Endothelial cell (in vitro differentiated cells): ENCODE results near the gene RPS6KA5. TPM values are rescaled to one million over a fixed set of nuclear protein-coding genes. Genes with fewer than 3 reads are reported as not detected.
"Not testable (repeated sequence)": the region's sequence is repeated elsewhere in the genome, so short reads cannot be mapped to it uniquely, and the experiment has no call there.

Experiments used
- DNase-seq: peaks from one replicate; pipeline ENCODE4 v3.0.0; 2021; ENCODE audit warnings: low spot score
- H3K27ac Mint-ChIP-seq: one replicate; pipeline ENCODE4 v1.8.0; 2021; ENCODE audit warnings: mixed read lengths, inconsistent platforms; ENCODE audit not compliant: unreplicated experiment
- H3K27me3 Mint-ChIP-seq: one replicate; pipeline ENCODE4 v1.8.0; 2021; ENCODE audit warnings: mild to moderate bottlenecking, moderate library complexity, mixed read lengths, inconsistent platforms; ENCODE audit not compliant: unreplicated experiment
- H3K36me3 Mint-ChIP-seq: one replicate; pipeline ENCODE4 v1.8.0; 2021; ENCODE audit warnings: mild to moderate bottlenecking, low read depth, mixed read lengths, inconsistent platforms; ENCODE audit not compliant: unreplicated experiment
- H3K4me1 Mint-ChIP-seq: one replicate; pipeline ENCODE4 v1.8.0; 2021; ENCODE audit warnings: mild to moderate bottlenecking, mixed read lengths, inconsistent platforms; ENCODE audit not compliant: unreplicated experiment
- H3K4me3 Mint-ChIP-seq: one replicate; pipeline ENCODE4 v1.8.0; 2021; ENCODE audit warnings: mild to moderate bottlenecking, mixed read lengths, inconsistent platforms; ENCODE audit not compliant: unreplicated experiment
- H3K9me3 Mint-ChIP-seq: one replicate; pipeline ENCODE4 v1.8.0; 2021; ENCODE audit warnings: mixed read lengths, inconsistent platforms; ENCODE audit not compliant: unreplicated experiment
- long read RNA-seq: library from polyadenylated mRNA; unstranded; transcript quantifications from one replicate; pipeline ENCODE4 v2.0.0, GENCODE V29; 2020; ENCODE audit not compliant: unreplicated experiment
- total RNA-seq: library from RNA; stranded (reverse); fragmentation: NEBNext Ultra II Directional; extraction: Animal tissue kit (Norgen Biotek cat#: 25700); gene quantifications from one replicate; pipeline ENCODE4 v1.2.1, GENCODE V29; 2021; ENCODE audit not compliant: unreplicated experiment
- TF ChIP-seq, protein P1 (sequence below): fragments of 200-600 bp; sonication (generic); IDR thresholded peaks from one replicate; pipeline ENCODE4 v1.5.0; 2021; ENCODE audit warnings: antibody characterized with exemption; ENCODE audit not compliant: unreplicated experiment

RPS6KA5 gene
- total RNA-seq, result 13.8 TPM
- long read RNA-seq, partial matches to known transcripts, result 0 of 1 reads
- long read RNA-seq, other reads (novel, unspliced or antisense), result 1 of 1 reads

DNA sequence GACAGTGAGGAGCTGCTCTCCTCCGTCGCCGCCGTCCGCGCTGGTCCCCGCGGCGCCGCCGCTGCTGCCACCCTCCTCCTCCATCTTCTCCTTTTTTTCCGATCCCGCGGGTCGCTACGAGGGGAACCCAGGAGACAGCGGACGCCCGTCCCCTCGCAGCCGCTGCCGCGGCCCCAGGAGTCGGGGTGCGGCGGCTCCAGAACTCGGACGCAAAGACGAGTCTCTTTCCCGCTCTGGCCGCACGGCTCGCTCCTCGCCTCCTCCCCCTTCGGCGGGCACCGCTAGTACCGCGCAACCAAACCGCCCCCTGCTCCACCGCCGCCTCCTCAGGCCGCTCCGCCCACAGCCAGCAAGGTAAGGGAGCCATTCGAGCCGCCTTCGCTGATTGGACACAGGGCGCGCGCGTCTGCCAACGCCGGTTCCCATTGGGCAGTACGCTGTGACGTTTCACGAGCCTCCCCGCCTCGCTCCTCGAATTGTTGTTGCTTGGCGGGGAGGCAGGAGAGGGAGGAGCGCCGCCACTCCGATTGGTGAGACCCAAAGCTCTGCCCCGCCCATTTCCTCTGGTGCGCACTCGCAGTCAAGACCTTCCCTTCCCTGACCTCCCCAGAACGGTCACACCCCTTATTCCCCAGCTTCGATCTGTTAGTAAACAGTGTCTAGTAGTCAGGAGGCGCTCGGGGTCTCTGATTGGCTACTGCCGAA is at the start of gene RPS6KA5:
TSS of gene RPS6KA5 (minus strand) at position 291 of the 705 bp plus-strand sequence. CDS start at position 84, 207 bp downstream.
- DNase-seq, result peak; percentile 99
- Mint-ChIP-seq H3K4me3 (peak within 1 kb of the TSS; percentile 80), H3K36me3 (no peaks in the 10 kb centered on the region)

DNA sequence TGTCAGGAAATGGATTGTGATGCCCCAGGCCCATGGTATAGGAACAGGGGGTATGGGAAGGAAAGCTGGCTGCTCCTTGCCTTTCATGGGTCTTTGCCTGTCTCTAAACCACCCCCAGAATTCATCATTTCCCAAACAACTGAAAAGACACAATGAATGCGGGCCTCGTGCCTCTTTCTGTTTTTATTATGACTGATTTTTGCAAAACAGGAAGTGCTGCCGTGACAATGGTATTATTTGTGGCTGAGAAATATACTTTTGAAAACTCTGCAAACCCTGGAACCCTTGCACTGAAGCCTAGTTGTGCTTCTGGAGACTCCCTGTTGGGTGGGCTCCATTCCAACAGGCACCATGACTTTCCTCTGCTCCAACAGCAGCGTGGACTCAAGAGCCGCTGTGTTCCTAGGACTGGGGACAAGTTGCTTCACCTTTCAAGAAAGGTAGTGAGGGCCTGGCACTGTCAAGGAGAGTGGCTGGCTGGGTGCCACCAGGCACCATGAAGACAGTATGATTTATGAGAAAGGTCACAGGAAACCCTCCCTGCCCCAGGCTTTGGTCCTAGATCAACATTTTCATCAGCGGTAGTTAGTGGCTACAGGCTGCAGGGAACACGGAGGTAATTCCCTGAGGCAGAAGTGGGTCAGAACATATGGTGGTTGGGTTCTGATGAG is 48.6 kb upstream of the RPS6KA5 start:
- Mint-ChIP-seq H3K27ac (peak overlapping the region; percentile 61), H3K4me1 (peaks cover 33% of the 10 kb centered on the region), H3K36me3 (no peaks in the 10 kb centered on the region), H3K9me3 (no peaks in the 10 kb centered on the region), H3K27me3 (peaks cover 5% of the 10 kb centered on the region), H3K4me3 (no peak overlapping the region)
- no peak for DNase-seq
- TF ChIP-seq, protein P1, sequence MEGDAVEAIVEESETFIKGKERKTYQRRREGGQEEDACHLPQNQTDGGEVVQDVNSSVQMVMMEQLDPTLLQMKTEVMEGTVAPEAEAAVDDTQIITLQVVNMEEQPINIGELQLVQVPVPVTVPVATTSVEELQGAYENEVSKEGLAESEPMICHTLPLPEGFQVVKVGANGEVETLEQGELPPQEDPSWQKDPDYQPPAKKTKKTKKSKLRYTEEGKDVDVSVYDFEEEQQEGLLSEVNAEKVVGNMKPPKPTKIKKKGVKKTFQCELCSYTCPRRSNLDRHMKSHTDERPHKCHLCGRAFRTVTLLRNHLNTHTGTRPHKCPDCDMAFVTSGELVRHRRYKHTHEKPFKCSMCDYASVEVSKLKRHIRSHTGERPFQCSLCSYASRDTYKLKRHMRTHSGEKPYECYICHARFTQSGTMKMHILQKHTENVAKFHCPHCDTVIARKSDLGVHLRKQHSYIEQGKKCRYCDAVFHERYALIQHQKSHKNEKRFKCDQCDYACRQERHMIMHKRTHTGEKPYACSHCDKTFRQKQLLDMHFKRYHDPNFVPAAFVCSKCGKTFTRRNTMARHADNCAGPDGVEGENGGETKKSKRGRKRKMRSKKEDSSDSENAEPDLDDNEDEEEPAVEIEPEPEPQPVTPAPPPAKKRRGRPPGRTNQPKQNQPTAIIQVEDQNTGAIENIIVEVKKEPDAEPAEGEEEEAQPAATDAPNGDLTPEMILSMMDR, result no peak

More for the DNA sequence above, at the start of gene RPS6KA5:
- TF ChIP-seq, protein P1, result peak; percentile 27
- Mint-ChIP-seq H3K27me3 (peaks cover 3% of the 10 kb centered on the region), H3K4me1 (peaks cover 5% of the 10 kb centered on the region), H3K27ac (no peak within 1 kb of the TSS), H3K9me3 (no peaks in the 10 kb centered on the region)

DNA sequence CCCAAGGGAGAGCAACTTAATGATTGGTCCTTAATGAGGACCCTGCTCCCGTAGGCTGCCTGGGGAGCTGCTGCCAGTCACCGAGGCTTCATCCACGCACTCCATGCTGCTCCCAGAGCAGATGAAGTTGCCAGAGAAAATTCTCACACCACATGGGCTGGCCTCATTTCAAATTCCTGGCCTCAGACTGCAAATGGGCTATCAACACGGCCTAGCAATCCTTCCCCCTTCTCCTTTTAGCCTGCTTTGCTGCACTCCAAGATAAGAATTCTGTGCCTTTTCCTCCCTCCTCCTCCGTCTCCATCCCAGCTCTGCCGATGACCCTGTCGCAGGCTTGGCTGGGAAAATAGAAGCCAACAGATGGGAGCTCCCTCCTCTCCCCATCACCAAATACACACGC is 42.7 kb upstream of the RPS6KA5 start:
- TF ChIP-seq, protein P1, result no peak
- Mint-ChIP-seq H3K36me3 (no peaks in the 10 kb centered on the region), H3K4me1 (peaks cover 6% of the 10 kb centered on the region), H3K4me3 (no peak overlapping the region), H3K9me3 (no peaks in the 10 kb centered on the region), H3K27ac (no peak overlapping the region), H3K27me3 (peaks cover 3% of the 10 kb centered on the region)
- no peak for DNase-seq

DNA sequence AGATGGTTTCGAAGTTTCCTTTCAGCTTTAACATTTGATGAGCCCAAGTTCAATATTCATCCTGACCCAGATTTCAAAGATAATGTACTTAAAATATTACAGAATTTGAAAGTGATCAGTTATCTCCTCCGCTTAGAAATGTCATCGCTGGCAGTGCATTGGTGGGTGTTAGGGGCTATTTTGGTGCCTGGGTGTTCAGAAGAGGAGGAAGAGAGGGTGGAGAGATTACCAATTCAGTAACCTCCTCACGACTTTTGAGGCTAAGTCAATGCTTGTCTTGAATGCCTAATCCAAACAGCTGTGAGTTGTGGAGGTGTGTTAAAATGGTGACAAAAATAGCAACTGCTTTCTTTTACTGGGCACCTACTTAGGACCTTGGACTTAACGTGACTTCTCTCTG is 39.7 kb upstream of the RPS6KA5 start:
- H3K27ac Mint-ChIP-seq, result no peak overlapping the region
- H3K4me1 Mint-ChIP-seq, result no peaks in the 10 kb centered on the region
- no peak overlapping the region for H3K4me3 Mint-ChIP-seq
- DNase-seq, result no peak
- peaks cover 3% of the 10 kb centered on the region for H3K27me3 Mint-ChIP-seq
- TF ChIP-seq, protein P1, result no peak
- H3K9me3 Mint-ChIP-seq, result no peaks in the 10 kb centered on the region
- H3K36me3 Mint-ChIP-seq, result no peaks in the 10 kb centered on the region

DNA sequence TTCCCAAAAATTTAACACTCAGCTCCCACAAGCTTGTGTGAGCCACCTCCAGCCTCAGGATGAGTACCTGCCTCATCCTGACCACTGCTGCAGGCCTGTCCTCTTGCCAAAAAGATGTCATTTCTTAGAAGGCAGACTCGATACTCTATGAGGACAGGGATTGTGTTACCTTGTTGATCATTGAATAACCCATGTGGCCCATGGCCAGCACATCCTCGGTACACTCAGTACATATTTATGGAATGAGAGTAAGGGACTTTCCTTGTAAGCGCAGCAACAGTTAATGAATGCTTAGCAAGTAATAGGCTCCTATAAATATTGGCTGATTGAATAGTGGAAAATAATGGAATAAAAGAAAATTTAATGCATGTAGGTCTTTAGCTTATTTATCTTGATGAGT is 38.1 kb upstream of the RPS6KA5 start:
- DNase-seq, result no peak

DNA sequence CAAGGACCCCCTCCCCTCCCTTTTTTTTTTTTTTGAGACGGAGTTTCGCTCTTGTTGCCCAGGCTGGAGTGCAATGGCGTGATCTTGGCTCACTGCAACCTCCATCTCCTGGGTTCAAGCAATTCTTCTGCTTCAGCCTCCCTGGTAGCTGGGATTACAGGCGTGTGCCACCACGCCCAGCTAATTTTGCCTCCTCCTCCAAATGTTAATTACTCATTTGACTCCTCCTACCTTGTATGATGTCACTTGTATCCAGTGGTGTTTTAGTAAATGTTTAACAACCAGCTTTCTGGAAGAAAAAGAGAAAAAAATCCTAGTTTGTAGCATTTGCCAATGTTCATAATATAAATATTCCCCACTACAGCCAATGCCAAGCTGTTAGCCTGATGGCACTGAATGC is 37.2 kb upstream of the RPS6KA5 start:
- not testable (repeated sequence) for DNase-seq, H3K4me3 Mint-ChIP-seq, H3K9me3 Mint-ChIP-seq, H3K36me3 Mint-ChIP-seq, H3K27ac Mint-ChIP-seq, H3K27me3 Mint-ChIP-seq, H3K4me1 Mint-ChIP-seq

More for the DNA sequence above, 38.1 kb upstream of the RPS6KA5 start:
- no peak overlapping the region for H3K4me3 Mint-ChIP-seq
- no peaks in the 10 kb centered on the region for H3K4me1 Mint-ChIP-seq
- no peaks in the 10 kb centered on the region for H3K27me3 Mint-ChIP-seq
- H3K36me3 Mint-ChIP-seq, result no peaks in the 10 kb centered on the region
- TF ChIP-seq, protein P1, result no peak
- no peaks in the 10 kb centered on the region for H3K9me3 Mint-ChIP-seq
- H3K27ac Mint-ChIP-seq, result no peak overlapping the region
